DOHH2 (cell line): ENCODE measurements around the gene FAM221B.

Experiments
- CTCF ChIP-seq: fragments of 200-600 bp; sonication (generic); IDR thresholded peaks from one replicate; pipeline ENCODE4 v1.5.1; 2014; ENCODE audit warnings: antibody characterized with exemption, mild to moderate bottlenecking, low read depth, low read length; ENCODE audit not compliant: poor library complexity, severe bottlenecking
- EZH2phosphoT487 ChIP-seq: fragments of 200-600 bp; sonication (generic); IDR thresholded peaks from 2 replicates; pipeline ENCODE4 v1.6.1; 2017; ENCODE audit warnings: borderline replicate concordance, mild to moderate bottlenecking, antibody characterized with exemption, low read length, moderate library complexity, mixed read lengths

DNA sequence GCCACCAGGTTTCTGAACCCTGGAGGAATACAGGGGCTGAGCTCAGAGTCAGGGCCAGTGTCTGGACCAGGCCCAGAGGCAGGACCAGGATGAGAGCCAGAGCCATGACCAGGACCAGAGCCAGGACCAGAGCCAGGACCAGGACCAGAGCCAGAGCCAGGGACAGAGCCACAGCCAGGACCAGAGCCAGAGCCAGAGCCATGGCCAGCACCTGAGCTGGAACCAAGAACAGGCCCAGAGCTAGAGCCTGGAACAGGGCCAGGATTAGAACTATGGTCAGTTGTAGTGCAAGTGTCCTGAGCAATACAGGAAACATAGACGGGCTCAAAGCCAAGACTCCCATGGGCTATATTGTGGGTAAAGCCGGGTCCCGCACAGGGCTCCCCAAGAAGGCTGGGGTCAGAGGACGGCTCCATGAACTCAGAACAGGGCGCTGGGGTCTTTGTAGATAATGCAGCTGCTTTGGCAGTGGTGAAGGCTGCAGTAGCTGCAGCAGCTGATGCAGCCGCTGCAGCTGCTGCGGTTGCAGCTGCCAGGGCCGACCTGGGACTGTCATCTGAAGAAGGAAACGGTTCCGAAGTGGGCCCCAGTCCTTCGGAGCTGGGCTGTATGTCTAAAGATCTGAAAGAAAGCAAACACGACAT is 17.0 kb downstream of the FAM221B start:
- TF ChIP-seq CTCF, result no peak
- no peak for TF ChIP-seq EZH2phosphoT487
